ENCODE results near the gene ZCCHC17. TPM values are rescaled to one million over a fixed set of nuclear protein-coding genes. Genes with fewer than 3 reads are reported as not detected.
"Not testable (repeated sequence)": the region's sequence is repeated elsewhere in the genome, so short reads cannot be mapped to it uniquely, and the experiment has no call there.

Gene ZCCHC17, protein sequence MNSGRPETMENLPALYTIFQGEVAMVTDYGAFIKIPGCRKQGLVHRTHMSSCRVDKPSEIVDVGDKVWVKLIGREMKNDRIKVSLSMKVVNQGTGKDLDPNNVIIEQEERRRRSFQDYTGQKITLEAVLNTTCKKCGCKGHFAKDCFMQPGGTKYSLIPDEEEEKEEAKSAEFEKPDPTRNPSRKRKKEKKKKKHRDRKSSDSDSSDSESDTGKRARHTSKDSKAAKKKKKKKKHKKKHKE
- 17.5 TPM for total RNA-seq

DNA sequence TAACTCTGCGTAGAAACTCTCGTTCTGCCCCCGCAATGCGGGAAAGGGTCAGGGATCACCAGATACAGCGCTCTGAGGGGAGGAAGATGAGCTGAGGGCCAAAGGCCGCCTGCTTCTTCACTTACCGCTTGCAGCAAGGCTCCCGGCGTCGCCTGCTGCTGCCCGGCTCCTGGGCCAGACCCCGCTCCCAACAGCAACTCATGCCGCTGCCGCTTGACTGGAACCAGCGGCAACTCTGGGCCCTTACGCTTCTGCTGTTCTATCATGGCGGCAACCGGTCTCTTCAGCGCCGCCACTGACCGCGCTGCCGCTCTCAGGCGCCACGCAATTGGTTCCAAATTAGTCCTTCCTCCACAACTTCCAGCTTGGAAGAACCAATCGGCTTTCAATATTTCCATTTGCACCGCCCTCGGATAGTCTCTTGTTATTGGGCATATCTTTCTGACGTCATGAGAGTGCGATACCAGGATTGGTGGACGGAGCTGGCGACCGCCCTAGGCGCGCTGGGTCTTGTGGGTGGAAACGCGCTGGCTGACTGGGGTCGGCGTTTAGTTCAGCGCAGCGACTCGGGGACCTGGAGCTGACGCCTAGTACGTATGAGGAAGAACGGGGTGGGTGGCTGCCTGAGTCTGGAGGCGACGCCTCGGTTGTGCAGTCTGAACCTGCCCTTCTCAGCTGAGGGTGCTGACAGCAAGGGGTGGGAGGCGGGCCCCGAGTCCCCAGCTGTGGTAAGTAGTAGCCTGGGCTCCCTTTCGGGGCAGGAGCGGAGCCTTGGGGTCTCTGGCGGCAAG is at the start of gene ZCCHC17, which contains the start of gene SNRNP40:
Gene ZCCHC17, plus strand, starts transcription at position 547 of the 791 bp plus-strand sequence. CDS start 13,067 bp downstream, outside the sequence.
Gene SNRNP40, minus strand, starts transcription at position 303 of the 791 bp plus-strand sequence. Its CDS starts 37 bp downstream, at position 266.
- ATAC-seq: peak; percentile 99

DNA sequence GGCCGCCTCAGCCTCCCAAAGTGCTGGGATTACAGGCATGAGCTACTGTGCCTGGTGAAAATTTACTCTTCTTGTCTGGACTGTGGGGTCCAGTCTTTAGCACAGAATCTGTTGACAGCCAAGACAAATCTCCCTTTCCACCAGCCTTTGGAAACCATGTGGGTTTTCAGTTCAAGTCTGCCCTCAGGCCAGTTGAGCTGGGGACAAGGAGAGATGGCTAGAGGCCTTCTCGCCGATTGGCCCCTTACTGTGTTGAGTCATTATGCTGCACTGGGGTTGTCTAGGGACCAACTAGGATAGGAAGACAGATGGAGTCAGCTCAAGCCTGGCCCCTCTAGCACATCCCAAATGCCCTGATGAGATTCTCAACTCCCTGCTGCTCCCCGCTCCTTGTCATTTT is 48.6 kb upstream of the ZCCHC17 start:
- no peak for ATAC-seq

DNA sequence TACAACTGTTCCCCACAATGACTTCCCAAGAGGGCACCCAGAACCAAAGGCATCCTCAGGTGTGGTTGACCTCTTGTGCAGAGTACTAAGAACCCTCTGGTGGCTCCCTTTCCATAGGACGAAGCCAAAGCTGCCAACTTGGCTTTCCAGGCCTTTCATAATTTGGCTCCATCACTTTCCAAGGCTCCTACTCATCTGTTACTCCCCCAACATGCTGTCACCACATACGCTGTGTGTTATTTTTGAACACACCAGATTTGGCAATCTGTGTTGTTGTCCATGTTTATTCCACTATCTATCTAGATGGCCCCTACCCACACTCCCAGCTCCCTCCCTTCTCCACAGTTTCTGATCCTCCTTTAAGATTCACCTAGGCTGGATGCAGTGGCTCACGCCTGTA is 47.0 kb upstream of the ZCCHC17 start:
- ATAC-seq: no peak

DNA sequence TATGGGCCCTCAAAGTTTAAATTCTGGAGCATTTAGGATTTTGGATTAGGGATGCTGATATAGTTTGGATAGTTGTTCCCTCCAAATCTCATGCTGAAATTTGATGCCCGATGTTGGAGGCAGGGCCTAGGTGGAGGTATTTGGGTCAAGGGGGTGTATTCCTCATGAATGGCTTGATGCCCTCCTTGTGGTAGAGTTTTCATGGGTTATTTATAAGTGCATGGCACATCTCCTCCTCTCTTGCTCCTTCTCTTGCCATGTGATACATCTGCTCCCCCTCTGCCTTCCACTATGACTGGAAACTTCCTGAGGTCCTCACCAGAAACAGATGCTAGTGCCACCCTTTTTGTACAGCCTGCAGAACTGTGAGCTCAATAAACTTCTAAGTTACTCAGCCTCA is 39.6 kb upstream of the ZCCHC17 start:
- ATAC-seq: no peak

DNA sequence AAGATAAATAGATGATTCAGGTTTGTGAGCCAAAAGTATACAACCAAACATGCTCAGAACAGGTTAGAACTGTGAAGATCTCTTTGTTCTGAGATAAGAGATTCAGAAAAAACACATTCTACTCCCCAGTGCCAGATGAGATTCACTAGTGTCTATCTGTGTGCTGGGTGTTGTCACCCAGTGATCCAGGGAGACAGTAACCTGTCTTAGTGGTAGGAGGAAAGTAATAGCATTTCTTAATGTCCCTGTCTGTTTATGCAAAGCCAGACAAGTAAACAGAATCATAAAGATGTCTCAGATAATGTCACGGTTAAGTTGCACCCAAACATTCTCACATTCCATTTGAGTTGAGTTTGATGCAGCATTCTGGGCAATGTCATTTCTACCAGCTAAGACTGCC is 38.3 kb upstream of the ZCCHC17 start:
- no peak for ATAC-seq

DNA sequence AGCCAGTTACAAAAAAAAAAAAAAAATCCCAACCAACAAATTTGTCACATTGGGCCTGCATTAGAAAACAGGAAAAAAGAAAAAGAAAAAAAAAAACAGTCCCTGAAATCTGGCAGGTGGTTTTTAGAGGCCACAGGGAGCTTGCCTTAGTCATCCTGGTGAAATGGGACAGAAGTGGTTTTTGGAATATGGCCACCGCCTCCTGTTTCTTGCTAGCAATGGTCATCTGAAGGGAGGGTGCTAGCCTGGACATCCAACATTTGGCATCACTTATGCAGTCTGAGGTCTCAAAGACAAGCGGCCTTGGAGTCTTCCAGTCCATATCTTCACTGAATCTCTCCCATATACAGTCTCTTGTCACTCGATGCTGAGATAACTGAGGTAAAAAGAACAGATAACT is 37.1 kb upstream of the ZCCHC17 start:
- ATAC-seq: no peak

DNA sequence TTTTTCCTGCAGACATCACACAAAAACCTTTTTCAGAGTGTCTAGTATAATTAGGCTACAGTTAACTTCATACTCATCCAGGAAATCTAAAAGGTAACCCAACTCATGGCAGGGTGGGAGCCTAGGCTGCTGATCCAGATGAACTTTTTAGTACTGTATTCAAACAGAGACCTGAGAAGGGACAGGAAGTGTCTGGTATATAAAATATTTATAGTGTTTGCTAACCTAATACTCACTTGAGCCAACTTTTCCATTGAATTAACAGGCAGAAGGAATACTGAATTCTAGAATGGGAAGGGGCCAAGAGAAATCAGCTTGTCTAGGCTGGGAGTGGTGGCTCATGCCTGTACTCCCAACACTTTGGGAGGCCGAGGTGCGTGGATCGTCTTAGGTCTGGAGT is 34.9 kb upstream of the ZCCHC17 start:
- ATAC-seq: no peak

DNA sequence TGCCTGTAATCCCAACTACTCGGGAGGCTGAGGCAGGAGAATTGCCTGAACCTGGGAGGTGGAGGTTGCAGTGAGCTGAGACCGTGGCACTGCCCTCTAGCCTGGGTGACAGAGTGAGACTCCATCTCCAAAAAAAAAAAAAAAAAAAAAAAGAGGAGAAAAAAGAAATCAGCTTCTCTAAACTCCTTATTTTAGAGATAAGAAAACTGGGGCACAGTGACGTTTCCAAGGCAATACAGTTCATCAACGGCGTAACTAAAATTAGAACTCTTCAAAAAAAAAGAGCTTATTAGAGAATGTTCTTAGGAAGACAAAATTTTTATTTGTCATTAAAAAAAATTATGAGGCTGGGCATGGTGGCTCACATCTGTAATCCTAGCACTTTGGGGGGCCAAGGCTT is 34.4 kb upstream of the ZCCHC17 start:
- ATAC-seq: not testable (repeated sequence)

DNA sequence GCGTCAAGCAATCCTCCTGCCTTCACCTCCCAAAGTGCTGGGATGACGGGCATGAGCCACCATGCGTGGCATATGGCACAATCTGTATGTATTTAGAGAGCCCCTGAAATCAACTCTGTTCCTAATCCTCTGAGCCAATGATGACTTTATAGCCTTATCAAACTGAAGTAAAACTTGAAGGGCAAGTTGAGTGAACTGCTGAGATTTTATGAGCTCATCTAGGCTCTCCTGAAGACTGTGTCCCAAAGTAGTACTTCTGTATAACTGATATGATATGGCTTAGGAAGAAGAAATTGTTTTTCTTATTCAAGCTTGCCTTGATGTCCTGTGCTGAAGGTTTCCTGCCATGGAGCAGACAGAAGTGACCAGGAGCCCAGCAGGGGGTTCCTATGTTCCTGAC is 33.4 kb upstream of the ZCCHC17 start:
- no peak for ATAC-seq

DNA sequence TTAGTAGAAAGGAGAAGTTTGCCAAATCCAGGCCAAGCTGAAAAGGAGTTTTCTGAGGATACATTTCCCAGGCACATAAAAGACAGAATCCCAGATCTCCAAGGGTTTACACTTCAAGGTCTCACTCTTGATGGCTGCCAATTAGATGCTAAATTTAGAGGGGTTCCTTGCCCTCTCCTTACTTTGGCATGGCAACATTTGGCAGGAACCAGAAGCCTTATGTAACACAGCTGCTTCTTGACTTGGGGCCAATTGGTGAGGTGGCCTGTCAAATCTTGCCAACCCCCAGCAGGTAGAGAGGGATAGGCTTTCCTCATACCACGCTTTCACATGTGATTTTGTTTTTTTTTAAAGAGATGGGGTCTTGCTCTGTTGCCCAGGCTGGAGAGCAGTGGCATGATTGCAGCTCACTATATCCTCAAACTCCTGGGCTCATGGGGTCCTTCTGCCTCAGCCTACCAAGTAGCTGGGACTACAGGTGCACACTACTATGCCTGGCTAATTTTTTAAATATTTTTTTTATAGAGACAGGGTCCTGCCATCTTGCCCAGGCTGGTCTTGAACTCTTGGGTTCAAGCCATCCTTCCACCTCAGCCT is 31.9 kb upstream of the ZCCHC17 start:
- no peak for ATAC-seq

DNA sequence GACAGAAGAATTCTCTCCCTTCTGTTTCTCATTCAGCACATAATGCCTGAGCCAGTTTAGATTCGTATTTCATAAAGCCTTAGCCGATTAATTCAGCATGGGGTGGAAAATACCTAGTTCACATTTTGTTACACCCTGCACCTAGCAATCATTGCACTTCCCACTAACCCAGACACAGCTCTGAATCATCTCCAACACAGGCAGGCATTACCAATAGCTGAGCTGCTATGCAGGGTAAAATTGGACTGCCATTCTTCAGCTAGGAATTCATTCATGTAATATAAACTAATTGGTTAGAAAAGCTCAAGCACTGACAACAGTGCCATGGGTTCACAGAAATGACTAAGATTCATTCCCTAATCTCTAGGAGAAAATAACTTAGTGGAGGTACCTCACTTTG is 30.3 kb upstream of the ZCCHC17 start:
- peak; percentile 44 for ATAC-seq

DNA sequence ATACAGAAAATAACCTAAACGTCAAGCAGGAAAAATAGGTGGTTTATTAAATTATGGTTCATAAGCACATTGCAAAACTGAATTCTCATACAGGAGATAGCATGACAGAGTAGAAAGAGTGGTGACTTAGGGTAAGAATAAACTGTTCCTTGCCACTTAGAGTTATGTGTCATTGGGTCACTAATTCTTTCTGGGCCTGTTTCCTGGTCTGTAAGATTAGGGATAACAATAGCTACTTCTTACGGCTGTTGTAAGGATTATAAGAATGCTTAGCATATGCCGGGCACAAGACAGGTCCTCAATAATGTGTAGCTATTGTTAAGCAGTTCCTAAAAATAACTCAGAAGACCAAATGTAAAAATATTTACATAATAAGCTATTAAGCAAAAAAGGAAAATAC is 24.5 kb upstream of the ZCCHC17 start:
- ATAC-seq: peak; percentile 86

DNA sequence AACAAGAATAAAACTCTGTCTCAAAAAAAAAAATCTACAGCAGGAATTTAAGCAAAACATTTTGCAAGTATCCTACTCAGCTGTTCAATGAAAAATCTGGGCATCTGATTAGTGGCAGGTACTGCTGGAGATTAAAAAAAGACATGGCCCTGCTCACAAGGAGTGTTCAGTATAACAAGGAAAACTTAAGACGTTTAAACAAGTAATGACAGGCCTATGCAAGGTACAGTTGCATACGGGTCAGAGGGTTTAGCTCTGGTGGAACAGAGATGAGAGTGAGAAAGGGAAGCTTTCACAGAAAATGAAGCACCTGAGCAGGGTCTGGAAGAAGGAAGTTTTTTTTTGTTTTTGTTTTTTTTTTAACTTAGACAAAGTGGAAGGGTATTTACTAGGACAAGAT is 23.2 kb upstream of the ZCCHC17 start:
- peak; percentile 87 for ATAC-seq

DNA sequence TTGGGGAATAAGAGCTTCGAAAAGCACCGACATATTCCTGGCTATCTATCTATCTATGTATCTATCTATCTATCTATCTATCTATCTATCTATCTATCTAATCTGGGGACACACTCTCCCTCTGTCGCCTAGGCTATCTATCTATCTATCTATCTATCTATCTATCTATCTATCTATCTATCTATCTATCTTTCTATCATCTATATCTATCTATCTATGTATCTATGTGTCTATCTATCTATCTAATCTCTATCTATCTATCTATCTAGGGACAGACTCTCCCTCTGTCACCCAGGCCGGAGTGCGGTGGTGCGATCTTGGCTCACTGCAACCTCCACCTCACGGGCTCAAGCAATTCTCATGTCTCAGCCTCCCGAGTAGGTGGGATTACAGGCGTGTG is 14.4 kb upstream of the ZCCHC17 start:
- not testable (repeated sequence) for ATAC-seq

DNA sequence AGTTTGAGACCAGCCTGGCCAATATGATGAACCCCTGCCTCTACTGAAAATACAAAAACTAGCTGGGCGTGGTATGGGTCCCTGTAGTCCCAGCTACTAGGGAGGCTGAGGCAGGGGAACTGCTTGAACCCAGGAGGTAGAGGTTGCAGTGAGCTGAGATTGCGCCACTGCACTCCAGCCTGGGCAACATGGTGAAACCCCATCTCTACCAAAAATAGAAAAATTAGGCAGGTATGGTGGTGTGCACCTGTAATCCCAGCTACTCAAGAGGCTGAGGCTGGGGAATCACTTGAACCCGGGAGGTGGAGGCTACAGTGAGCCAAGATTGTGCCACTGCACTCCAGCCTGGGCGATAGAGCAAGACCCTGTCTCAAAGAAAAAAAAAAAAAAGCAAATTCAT is 9.0 kb upstream of the ZCCHC17 start:
- ATAC-seq: not testable (repeated sequence)

DNA sequence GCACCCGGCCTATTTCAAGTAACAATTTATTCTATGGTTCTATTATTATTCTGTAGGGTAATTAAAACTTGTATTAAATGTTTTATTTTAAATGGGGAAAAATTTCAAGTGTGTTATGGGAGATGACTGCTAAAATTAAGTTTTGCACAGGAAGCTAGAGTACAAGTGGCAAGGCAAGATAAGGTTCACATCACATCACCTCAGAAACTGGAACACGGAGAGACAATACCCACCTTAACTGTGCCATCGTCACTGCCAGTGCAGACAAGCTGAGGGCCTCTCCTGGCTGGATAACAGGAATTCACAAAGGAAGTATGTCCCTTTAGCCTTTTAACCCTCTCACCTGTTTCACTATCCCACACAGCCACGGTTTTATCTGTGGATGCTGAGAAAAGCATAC is 7.8 kb upstream of the ZCCHC17 start:
- ATAC-seq: no peak

DNA sequence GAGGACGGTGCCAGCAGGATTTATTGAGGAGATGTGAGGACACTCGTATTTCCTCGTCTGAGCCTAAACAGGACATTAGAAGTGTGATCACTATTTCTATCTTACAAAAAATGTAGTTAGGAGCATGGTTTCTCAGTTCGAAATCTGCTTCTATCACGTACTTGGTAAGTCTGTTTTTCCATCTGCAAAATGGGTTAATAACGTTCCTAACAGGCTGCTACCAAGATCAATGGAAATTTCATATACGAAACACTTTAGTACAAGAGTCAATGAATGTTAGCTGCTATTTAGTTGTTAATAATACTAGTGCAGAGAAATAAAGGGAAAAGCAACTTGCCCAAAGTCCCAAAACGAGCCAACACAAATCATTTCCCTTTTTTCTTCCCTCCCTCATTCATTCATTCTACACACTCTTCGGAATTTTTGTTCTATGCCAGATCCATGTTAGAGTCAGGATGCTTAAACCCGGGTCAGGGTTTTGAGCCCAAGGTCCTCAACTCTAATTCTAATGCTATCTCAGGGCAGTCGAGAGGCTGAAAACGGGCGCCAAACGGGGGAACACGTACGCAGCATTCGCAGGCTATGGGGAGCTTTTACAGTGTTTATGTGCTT is 852 bp upstream of the ZCCHC17 start:
- no peak for ATAC-seq

DNA sequence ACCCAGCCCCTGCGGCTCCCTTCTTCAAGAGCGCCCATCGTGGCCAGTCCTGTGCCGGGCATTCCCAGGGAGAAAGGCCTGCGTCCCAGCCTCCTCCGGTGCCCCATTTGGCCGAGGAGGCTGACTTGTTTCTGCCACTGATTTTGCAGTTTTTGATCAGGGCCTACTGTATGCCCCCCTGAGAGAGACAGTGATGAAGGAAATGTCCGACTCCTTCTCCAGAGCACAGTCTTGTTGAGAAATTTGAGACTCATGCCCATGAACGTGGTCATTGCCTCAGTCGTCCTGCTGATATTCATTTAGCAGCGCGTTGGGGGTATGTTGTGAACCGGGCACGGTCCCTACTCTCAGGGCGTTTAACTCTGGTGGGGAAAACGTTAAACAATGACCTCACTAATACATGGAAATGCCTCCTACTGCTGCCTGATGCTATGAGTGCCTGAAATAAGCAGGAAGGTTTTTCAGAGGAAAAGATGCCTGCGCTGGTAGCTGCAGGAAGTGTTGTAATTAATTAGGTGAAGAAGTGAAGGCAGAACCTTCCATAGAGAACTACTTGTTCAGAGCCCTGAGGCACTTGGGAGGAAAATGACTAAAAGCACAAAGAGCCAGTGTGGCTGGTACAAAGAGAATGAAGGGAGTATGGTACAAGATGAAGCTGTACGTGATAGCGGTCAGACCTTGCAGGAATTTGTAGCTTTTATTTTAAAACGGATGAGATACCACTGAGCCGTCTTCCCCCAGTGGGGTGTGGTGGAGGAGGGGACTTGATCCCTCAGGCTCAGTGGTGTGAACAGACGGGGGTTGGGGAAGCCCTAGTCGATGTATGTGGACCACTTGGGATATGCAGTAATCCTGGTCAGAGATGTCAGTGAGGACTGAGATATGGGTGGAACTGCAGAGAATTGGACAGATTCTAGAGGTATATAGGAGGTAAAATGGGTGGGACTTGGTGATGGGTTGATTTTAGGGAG is 730 bp downstream of the ZCCHC17 start:
- ATAC-seq: peak; percentile 25

DNA sequence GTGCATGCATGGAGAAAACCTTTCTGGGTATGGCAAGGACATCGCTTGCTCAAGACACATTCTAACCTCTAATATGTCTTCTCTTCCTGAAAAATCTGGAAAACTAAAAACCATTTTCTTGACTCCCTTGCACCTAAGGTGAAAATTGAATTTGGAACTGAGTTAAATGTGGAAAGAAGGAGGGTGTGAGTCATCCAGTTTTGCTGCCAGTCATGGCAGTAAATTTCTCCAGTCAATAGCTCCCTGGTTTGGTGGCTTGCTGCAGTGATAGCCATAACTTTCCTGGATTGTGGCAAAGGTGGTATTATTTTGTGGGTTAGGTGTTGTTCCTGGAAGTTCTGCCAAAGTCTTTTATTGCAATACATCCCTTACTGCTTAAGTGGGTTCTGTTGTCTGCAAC is 2.5 kb downstream of the ZCCHC17 start:
- no peak for ATAC-seq

DNA sequence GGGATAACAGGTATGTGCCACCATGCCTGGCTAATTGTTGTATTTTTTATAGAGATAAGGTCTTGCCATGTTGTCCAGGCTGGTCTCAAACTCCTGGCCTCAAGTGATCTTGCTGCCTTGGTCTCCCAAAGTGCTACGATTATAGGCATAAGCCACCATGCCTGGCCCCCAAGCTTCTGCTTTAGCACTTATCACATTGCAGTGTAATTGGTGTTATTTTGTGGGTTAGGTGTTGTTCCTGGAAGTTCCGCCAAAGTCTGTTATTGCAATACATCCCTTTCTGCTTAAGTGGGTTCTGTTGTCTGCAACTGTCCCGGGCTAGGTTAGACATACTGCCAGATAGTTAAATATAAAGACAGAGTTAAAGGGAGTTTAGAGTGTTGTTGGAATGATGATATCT is 3.4 kb downstream of the ZCCHC17 start:
- no peak for ATAC-seq

DNA sequence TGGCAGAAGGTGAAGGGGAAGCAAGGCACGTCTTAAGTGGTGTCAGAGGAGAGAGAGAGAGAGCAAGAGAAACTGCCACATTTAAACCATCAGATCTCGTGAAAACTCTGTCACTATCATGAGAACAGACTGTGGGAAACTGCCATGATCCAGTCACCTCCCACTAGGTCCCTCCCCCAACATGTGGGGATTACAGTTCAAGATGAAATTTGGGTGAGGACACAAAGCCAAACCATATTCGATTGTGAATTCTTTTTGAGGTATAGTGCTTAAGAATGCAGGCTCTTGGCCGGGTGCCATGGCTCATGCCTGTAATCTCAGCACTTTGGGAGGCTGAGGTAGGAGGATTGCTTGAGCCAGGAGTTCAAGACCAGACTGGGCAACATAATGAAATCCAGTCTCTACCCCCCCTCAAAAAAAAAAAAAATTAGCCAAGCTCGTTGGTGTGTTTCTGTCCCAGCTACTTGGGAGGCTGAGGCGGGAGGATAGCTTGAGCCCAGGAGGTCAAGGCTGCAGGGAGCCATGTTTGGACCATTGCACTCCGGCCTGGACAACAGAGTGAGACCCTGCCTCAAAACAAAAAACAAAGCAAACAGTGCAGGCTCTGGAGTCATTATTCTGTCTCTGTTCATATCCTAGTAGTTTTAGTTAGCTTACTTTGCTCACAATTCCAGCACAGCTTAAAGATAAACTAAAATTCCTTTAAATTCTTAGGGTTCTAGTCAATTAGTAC is 6.0 kb downstream of the ZCCHC17 start:
- ATAC-seq: no peak
